GM18499 (cell line): ENCODE results near the gene TCIRG1.

Experiments
- ATAC-seq: cut with Tn5 transposase; IDR thresholded peaks from one replicate; pipeline ENCODE4 v1.9.1; 2021; ENCODE audit warnings: moderate number of reproducible peaks; ENCODE audit not compliant: insufficient read depth, unreplicated experiment

Gene TCIRG1

GRCh38 chr11:68048681-68049508 lies 10.1 kb downstream of the TCIRG1 start:
- ATAC-seq: no peak

DNA sequence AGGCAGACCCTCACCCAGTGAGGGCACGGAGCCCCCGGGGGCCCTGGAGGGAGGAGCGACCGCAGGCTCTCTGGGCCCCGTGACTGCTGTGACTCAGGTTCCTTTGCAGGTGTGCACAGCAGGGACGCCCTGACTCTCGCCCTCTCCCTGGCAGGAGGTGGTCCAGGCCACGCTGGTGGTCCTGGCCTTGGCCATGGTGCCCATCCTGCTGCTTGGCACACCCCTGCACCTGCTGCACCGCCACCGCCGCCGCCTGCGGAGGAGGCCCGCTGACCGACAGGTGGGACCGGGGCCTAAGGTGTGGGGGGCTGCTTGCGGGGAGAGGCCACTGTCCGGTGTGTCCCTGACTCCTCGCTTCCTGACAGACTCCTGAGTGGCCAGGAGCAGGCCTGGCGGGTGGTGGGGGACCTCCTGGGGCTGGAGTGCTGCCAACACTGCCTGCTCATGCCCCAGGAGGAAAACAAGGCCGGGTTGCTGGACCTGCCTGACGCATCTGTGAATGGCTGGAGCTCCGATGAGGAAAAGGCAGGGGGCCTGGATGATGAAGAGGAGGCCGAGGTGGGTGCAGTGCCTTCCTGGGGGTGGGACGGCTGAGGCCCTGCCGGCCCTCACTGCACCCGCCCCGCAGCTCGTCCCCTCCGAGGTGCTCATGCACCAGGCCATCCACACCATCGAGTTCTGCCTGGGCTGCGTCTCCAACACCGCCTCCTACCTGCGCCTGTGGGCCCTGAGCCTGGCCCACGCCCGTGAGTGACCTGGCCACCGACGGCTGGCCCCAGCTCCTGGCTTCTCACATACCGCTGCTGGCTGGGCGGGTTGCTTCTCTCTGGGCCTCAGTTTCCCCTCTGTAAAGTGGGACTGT lies 10.9 kb downstream of the TCIRG1 start:
- no peak for ATAC-seq

DNA sequence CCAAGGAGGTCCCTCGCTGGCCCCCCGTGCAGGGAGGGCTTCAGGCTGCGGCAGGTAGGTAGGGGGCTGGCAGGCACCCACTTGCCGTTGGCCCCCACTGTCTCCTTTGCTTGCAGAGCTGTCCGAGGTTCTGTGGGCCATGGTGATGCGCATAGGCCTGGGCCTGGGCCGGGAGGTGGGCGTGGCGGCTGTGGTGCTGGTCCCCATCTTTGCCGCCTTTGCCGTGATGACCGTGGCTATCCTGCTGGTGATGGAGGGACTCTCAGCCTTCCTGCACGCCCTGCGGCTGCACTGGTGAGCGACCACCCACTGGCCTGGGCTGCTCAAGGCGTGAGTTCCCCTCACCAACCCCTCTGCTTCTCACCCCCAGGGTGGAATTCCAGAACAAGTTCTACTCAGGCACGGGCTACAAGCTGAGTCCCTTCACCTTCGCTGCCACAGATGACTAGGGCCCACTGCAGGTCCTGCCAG lies 11.6 kb downstream of the TCIRG1 start:
- no peak for ATAC-seq

- ATAC-seq: no peak
Measured at GRCh38 chr11:68051191-68052136, 12.6 kb downstream of the TCIRG1 start.

- ATAC-seq: no peak
Measured at GRCh38 chr11:68052137-68052873, 13.5 kb downstream of the TCIRG1 start.

GRCh38 chr11:68053117-68053516 lies 14.3 kb downstream of the TCIRG1 start:
- no peak for ATAC-seq

DNA sequence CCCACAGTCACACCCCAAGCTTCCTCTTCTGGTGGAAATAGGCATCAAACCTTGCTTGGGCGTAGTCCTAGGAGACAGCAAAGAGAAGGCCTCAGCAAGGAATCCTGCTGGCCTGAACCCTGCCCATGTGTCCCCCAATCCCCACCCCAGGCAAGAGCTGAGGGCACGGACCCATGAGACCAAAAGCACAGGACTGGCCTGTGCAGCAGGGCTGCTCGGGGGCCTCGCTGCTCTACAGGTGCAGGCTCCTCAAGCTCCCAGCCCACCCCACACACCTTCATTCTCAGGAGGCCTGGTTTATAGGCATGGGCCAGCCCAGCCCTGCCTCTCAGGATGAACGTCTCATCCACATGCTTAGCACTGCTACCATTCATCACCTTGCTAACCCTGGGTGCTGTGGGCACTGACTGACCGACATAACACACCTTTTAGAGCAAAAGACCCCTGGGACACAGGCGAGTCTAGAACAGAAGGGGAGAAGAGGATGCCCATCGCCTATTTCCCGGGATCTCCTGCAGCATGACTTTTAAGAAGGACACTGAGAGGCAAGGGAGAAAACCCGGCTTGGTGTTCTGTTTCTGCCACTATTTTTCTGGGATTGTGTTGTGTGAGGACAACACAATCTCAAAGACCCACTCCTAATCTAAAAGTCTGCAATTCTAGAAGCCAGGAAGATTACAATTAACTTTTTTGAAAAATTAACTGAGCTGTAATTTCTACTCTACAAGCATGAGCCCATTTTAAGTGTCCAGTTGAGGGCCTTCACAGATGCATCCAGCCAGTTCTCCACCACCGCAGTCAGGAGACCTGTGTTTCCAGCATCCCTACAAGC lies 15.4 kb downstream of the TCIRG1 start:
- no peak for ATAC-seq

- no peak for ATAC-seq
Measured at GRCh38 chr11:68056317-68057285, 17.8 kb downstream of the TCIRG1 start.

GRCh38 chr11:68057807-68058206 lies 19.0 kb downstream of the TCIRG1 start:
- ATAC-seq: no peak

DNA sequence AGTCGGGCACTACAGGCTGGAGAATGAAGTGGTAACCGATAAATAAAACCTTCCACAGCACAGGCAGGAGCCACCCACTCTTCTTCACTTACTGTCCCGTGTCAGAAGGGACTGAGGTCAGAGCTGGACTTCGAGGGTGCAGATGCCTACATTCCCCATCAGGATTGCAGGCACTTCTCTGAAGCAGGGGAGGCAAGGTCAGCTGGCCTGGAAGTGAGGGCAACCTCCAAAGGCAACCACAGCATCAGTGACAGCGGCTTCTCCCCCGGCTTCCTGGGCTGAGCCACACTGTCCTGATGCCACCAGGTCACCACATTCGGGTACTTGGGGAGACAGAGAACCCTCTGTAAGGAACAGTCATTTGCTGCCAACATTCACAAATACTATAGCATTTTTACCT lies 22.7 kb downstream of the TCIRG1 start:
- no peak for ATAC-seq

GRCh38 chr11:68064926-68065325 lies 26.1 kb downstream of the TCIRG1 start:
- ATAC-seq: no peak

GRCh38 chr11:68065841-68066240 lies 27.0 kb downstream of the TCIRG1 start:
- no peak for ATAC-seq

- no peak for ATAC-seq
Measured at GRCh38 chr11:68066742-68067141, 27.9 kb downstream of the TCIRG1 start.

DNA sequence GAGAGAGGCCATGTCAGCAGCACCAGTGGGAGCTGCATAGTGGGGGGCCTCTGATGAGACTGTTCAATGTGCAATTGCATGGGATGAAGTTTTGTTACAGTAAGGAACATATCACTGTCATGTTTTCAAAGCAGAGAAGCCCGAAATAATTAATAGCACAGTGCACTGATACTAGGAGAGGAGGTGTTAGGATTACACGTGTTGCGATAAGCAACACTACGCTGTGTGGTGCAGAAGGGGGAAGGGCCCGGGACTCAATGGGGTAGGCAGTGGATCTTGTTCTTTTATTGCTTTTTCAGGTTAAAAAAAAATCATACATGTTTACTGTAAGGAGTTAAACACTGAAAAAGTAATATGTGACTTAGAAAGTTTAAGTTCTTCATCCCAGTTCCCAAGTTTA lies 29.2 kb downstream of the TCIRG1 start:
- no peak for ATAC-seq

GRCh38 chr11:68071281-68072048 lies 32.6 kb downstream of the TCIRG1 start:
- ATAC-seq: no peak

GRCh38 chr11:68074584-68075352 lies 35.9 kb downstream of the TCIRG1 start:
- no peak for ATAC-seq
